HG03045 (cell line): Measurements from ENCODE around the gene BIRC2.
A peak's percentile ranks its signal among the peaks of the same experiment; 100 is the strongest.
"Not testable (repeated sequence)": the region's sequence is repeated elsewhere in the genome, so short reads cannot be mapped to it uniquely, and the experiment has no call there.

Source experiments
- ATAC-seq: cut with Tn5 transposase; IDR thresholded peaks from one replicate; pipeline ENCODE4 v1.9.1; 2021; ENCODE audit warnings: mild to moderate bottlenecking, moderate library complexity; ENCODE audit not compliant: unreplicated experiment

The BIRC2 gene

GRCh38 chr11:102346748-102347461 is at the start of gene BIRC2:
Gene BIRC2, plus strand, starts transcription at chr11:102347214. Its CDS starts 2,641 bp downstream, at chr11:102349855.
- ATAC-seq, result peak; percentile 85

- ATAC-seq, result not testable (repeated sequence)
Measured at GRCh38 chr11:102300837-102301236, 46.2 kb upstream of the BIRC2 start.

- no peak for ATAC-seq
Measured at GRCh38 chr11:102302241-102302640, 44.8 kb upstream of the BIRC2 start.

GRCh38 chr11:102304686-102305085 is 42.3 kb upstream of the BIRC2 start:
- no peak for ATAC-seq

- no peak for ATAC-seq
Measured at GRCh38 chr11:102305352-102306047, 41.5 kb upstream of the BIRC2 start.

- ATAC-seq, result no peak
Measured at GRCh38 chr11:102306048-102306597, 40.9 kb upstream of the BIRC2 start.

- no peak for ATAC-seq
Measured at GRCh38 chr11:102306817-102307726, 39.9 kb upstream of the BIRC2 start.

GRCh38 chr11:102307727-102308038 is 39.3 kb upstream of the BIRC2 start:
- no peak for ATAC-seq

- no peak for ATAC-seq
Measured at GRCh38 chr11:102309621-102310541, 37.1 kb upstream of the BIRC2 start.

GRCh38 chr11:102312667-102313066 is 34.3 kb upstream of the BIRC2 start:
- ATAC-seq, result no peak

GRCh38 chr11:102313238-102313940 is 33.6 kb upstream of the BIRC2 start:
- ATAC-seq, result no peak

GRCh38 chr11:102314784-102315183 is 32.2 kb upstream of the BIRC2 start:
- ATAC-seq, result no peak

GRCh38 chr11:102316346-102316904 is 30.6 kb upstream of the BIRC2 start:
- ATAC-seq, result no peak

GRCh38 chr11:102317099-102317767 is 29.8 kb upstream of the BIRC2 start, which contains the start of gene BIRC3:
Gene BIRC3, plus strand, starts transcription at chr11:102317484. Its CDS starts 7,026 bp downstream, at chr11:102324510.
- peak; percentile 88 for ATAC-seq

GRCh38 chr11:102317768-102318103 is 29.3 kb upstream of the BIRC2 start:
- no peak for ATAC-seq

- no peak for ATAC-seq
Measured at GRCh38 chr11:102318469-102318868, 28.5 kb upstream of the BIRC2 start.

- ATAC-seq, result no peak
Measured at GRCh38 chr11:102319544-102319943, 27.5 kb upstream of the BIRC2 start.

- no peak for ATAC-seq
Measured at GRCh38 chr11:102320188-102320587, 26.8 kb upstream of the BIRC2 start.

- no peak for ATAC-seq
Measured at GRCh38 chr11:102320679-102321078, 26.3 kb upstream of the BIRC2 start.
